K562 (cell line): ENCODE measurements around the gene HS2ST1. TPM values are rescaled to one million over a fixed set of nuclear protein-coding genes. Genes with fewer than 3 reads are reported as not detected.

Experiments
- ATAC-seq: fragments of 200-7000 bp; cut with Tn5 transposase; 3 replicates; pipeline ENCODE4 v1.9.1; 2020; ENCODE audit warnings: moderate library complexity
- BruUV-seq: library from RNA; stranded (reverse); fragments of 400-500 nt; replicated peaks from 2 replicates; lab custom pipeline; 2021; lab: Mats Ljungman, UMichigan
- CTCF ChIA-PET: fragments of 300-600 bp; formaldehyde crosslinking; extraction: SDS; loops from one replicate; lab custom pipeline; 2021; ENCODE audit warnings: low intra/inter-chr PET ratio; lab: Yijun Ruan, JAX
- POLR2A ChIA-PET: fragments of 300-600, 350-650 bp; sonication (Branson Sonifier 250); formaldehyde crosslinking; extraction: SDS; loops from one replicate; lab custom pipeline; 2021; ENCODE audit warnings: antibody characterized with exemption, inconsistent platforms; lab: Yijun Ruan, JAX
- DNase-seq, 4 experiments: peaks; one replicate each; pipeline versions ENCODE4 v3.0.0 to v3.0.0-alpha.2; 2011 to 2018; ENCODE audit warnings: low spot score in 3 of 4, mixed read lengths in 3 of 4; ENCODE audit errors: extremely low read depth in 1 of 4
- FAIRE-seq: peaks from 2 replicates; lab custom pipeline; 2011; peaks lifted over from hg19 to GRCh38; lab: Jason Lieb, UNC
- H2AFZ ChIP-seq: 2 replicates; pipeline ENCODE4 v1.6.0; 2011; ENCODE audit warnings: low read depth, low read length, control low read depth, inconsistent platforms
- H3K27ac ChIP-seq: fragments of 200-600 bp; 3 replicates; pipeline ENCODE4 v1.8.0; 2011; ENCODE audit warnings: low read depth, mild to moderate bottlenecking, control low read depth, inconsistent platforms, low read length, moderate library complexity, mixed read lengths; ENCODE audit errors: extremely low read depth
- H3K27me3 ChIP-seq, 2 experiments: fragments of 300-600 bp in 1 of 2; 2 replicates in 1 of 2; 3 replicates in 1 of 2; pipeline versions ENCODE4 v1.6.0 to v1.8.0; 2011; ENCODE audit warnings: inconsistent platforms in 2 of 2, low read length in 2 of 2, mild to moderate bottlenecking in 1 of 2, mixed read lengths in 1 of 2, moderate library complexity in 1 of 2; ENCODE audit not compliant: control insufficient read depth in 2 of 2, insufficient read depth in 2 of 2
- H3K36me3 ChIP-seq: fragments of 300-600 bp; 3 replicates; pipeline ENCODE4 v1.8.0; 2011; ENCODE audit warnings: mild to moderate bottlenecking, low read length, inconsistent platforms; ENCODE audit not compliant: control insufficient read depth, insufficient read depth
- H3K4me1 ChIP-seq, 2 experiments: fragments of 200-600 bp in 1 of 2; replicated peaks in 1 of 2; 2 replicates in 1 of 2; 3 replicates in 1 of 2; pipeline versions ENCODE4 v1.5.1 to v1.8.0; 2011; ENCODE audit warnings: inconsistent platforms in 2 of 2, low read length in 2 of 2, mild to moderate bottlenecking in 1 of 2, mixed read lengths in 1 of 2, moderate library complexity in 1 of 2; ENCODE audit not compliant: control insufficient read depth in 2 of 2, insufficient read depth in 2 of 2
- H3K4me2 ChIP-seq: 2 replicates; pipeline ENCODE4 v1.6.1; 2011; ENCODE audit warnings: low read length, control low read depth, inconsistent platforms, mixed read lengths; ENCODE audit not compliant: insufficient read depth
- H3K4me3 ChIP-seq: fragments of 200-600 bp; sonication (generic), shearing (Covaris generic); 2 replicates; pipeline ENCODE4 v1.5.1; 2016; ENCODE audit warnings: control low read depth, inconsistent platforms
- H3K79me2 ChIP-seq: fragments of 200-600 bp; 3 replicates; pipeline ENCODE4 v1.8.0; 2011; ENCODE audit warnings: low read length, inconsistent platforms; ENCODE audit not compliant: control insufficient read depth, insufficient read depth
- H3K9ac ChIP-seq, 2 experiments: 2 replicates each; pipeline versions ENCODE4 v1.6.0 to v1.6.1; 2011; ENCODE audit warnings: low read depth in 2 of 2, low read length in 2 of 2, control low read depth in 1 of 2, inconsistent platforms in 1 of 2, mild to moderate bottlenecking in 1 of 2, mixed read lengths in 1 of 2; ENCODE audit not compliant: insufficient read depth in 1 of 2
- H3K9me1 ChIP-seq: one replicate; pipeline ENCODE4 v1.6.0; 2011; ENCODE audit warnings: inconsistent platforms, mild to moderate bottlenecking, low read length, moderate library complexity; ENCODE audit not compliant: control insufficient read depth, insufficient read depth
- H3K9me3 ChIP-seq: replicated peaks from 2 replicates; pipeline ENCODE4 v1.5.1; 2011; ENCODE audit warnings: low read depth, low read length, inconsistent platforms; ENCODE audit not compliant: control insufficient read depth, insufficient read depth
- H4K20me1 ChIP-seq: replicated peaks from 2 replicates; pipeline ENCODE4 v1.6.1; 2011; ENCODE audit warnings: low read length, inconsistent platforms, mixed read lengths; ENCODE audit not compliant: control insufficient read depth, insufficient read depth
- C11orf30 ChIP-seq: fragments of 450-650 bp; IDR thresholded peaks from 2 replicates; pipeline ENCODE4 v1.6.1; 2016; ENCODE audit warnings: low read depth, mild to moderate bottlenecking
- CBX3 ChIP-seq, 2 experiments: IDR thresholded peaks; 1 replicate in 1 of 2; 2 replicates in 1 of 2; pipeline ENCODE4 v1.6.1; 2012; ENCODE audit warnings: inconsistent platforms in 2 of 2, low read length in 2 of 2, borderline replicate concordance in 1 of 2, control low read depth in 1 of 2
- CHAMP1 ChIP-seq: fragments of 450-650 bp; IDR thresholded peaks from 2 replicates; pipeline ENCODE4 v1.6.1; 2016; ENCODE audit warnings: mild to moderate bottlenecking
- FOXP1 ChIP-seq: sonication (generic); formaldehyde crosslinking; IDR thresholded peaks from 2 replicates; pipeline ENCODE4 v1.8.0; 2022; ENCODE audit warnings: mild to moderate bottlenecking, missing genetic modification reagents
- HES1 ChIP-seq: fragments of 450-650 bp; IDR thresholded peaks from 2 replicates; pipeline ENCODE4 v1.6.1; 2016; ENCODE audit warnings: low read depth, mild to moderate bottlenecking, moderate library complexity
- HINFP ChIP-seq: fragments of 450-650 bp; conservative IDR thresholded peaks from 2 replicates; pipeline ENCODE4 v1.6.1; 2016; ENCODE audit warnings: missing genetic modification characterization, low read depth, mild to moderate bottlenecking, control low read depth, missing compliant biosample characterization
- MTA2 ChIP-seq: fragments of 450-650 bp; IDR thresholded peaks from 2 replicates; pipeline ENCODE4 v1.6.1; 2016; ENCODE audit warnings: low read depth
- TRIM24 ChIP-seq, 2 experiments: fragments of 450-650 bp; IDR thresholded peaks; 2 replicates each; pipeline ENCODE4 v1.6.1; 2016
- TRIM28 ChIP-seq: fragments of 450-650 bp; IDR thresholded peaks from 2 replicates; pipeline ENCODE4 v1.6.1; 2017
- ZFP1 ChIP-seq: fragments of 450-650 bp; formaldehyde crosslinking; IDR thresholded peaks from 2 replicates; pipeline ENCODE4 v1.4.0; 2020; ENCODE audit warnings: mild to moderate bottlenecking, mixed read lengths
- ZNF316 ChIP-seq: fragments of 450-650 bp; IDR thresholded peaks from 2 replicates; pipeline ENCODE4 v1.6.1; 2016
- ZNF445 ChIP-seq: fragments of 250-450 bp; sonication (Bioruptor Pico); IDR thresholded peaks from 2 replicates; pipeline ENCODE4 v1.4.0; 2020; ENCODE audit warnings: low read depth, mild to moderate bottlenecking, moderate library complexity
- WGBS: fragments of 100-300 bp; shearing (Covaris generic); methylation state at CpG from one replicate; pipeline ENCODE4 v1.1.6; 2016; ENCODE audit warnings: low coverage, mixed read lengths; ENCODE audit not compliant: insufficient coverage; ENCODE audit errors: missing lambda C conversion rate; 5-methylcytosine and 5-hydroxymethylcytosine counted together
- in situ Hi-C: fragments of 300-500 bp; cut with MboI; formaldehyde crosslinking; loops from 4 replicates; pipeline ENCODE4 v1.15.0; 2018; ENCODE audit warnings: inconsistent platforms, mixed read lengths
- intact Hi-C: fragments of 100-400 bp; cut with micrococcal nuclease; formaldehyde crosslinking; loops from 2 replicates; pipeline ENCODE4 v1.14.2; 2022
- polyA plus RNA-seq, 8 experiments: library from polyadenylated mRNA; depleted of rRNA in 4 of 8; stranded (reverse) in 5 of 8; unstranded in 3 of 8; fragments of >200 nt; fragmentation: Nextera tagmentation in 2 of 8; fragmentation: Illumina TruSeq in 1 of 8; extraction: Ambion mirVana in 2 of 8; extraction: Trizol in 1 of 8; gene quantifications; 2 replicates each; pipeline versions ENCODE4 v1.2.1 to v1.2.3, GENCODE V29; 2011 to 2014; ENCODE audit warnings: inconsistent platforms in 1 of 8, missing spikeins in 1 of 8
- total RNA-seq, 7 experiments: library from RNA; depleted of rRNA in 6 of 7; stranded (reverse); fragments of >200 nt in 6 of 7; fragmentation: Illumina TruSeq in 2 of 7; extraction: Trizol in 2 of 7; gene quantifications; 2 replicates each; pipeline versions ENCODE4 v1.2.1 to v1.2.3, GENCODE V29; 2011 to 2021; ENCODE audit warnings: low replicate concordance in 1 of 7

HS2ST1 gene
- total and polyA plus RNA-seq, 9 of the 15 experiments (the other 6 are each of a cell fraction or from before 2014, with no cell fraction given): 7.7 to 43.3 (median 25.8) TPM

- CTCF ChIA-PET: no interaction called here
- peaks cover 18% of the 10 kb centered on the region; the same call in 2 of the 3 replicates for H3K36me3 ChIP-seq
- peaks cover 6 to 9% of the 10 kb centered on the region in 2 experiments; a peak in 3 of 5 replicates for H3K4me1 ChIP-seq
- peak overlapping the region in 1 of 2 experiments; percentile 83; a peak in 2 of 4 replicates for H3K9ac ChIP-seq
- POLR2A ChIA-PET: interaction anchor here (1.7 kb wide), 1 partner anchor 76 kb away, joined by 3 read pairs; no protein-coding TSS in a partner anchor
- H3K79me2 ChIP-seq: peaks cover 96% of the 10 kb centered on the region
- no peaks in the 10 kb centered on the region for H3K27me3 ChIP-seq
- FAIRE-seq (no peak), ATAC-seq (no peak), DNase-seq (no peak)
- in situ Hi-C loops: no loop called here
- TF ChIP-seq ZNF316 (peak; percentile 69), FOXP1 (no peak), C11orf30 (peak; percentile 55)
- BruUV-seq: no TSS peak
- peaks cover 8% of the 10 kb centered on the region; the same call in 1 of the 2 replicates for H4K20me1 ChIP-seq
- intact Hi-C loops: loop anchor here (5.0 kb wide), 1 partner anchor 36 kb away; no protein-coding TSS in a partner anchor
- H3K4me3 ChIP-seq: peak overlapping the region; percentile 92
- WGBS: 11% methylated on average over 1 of the region's 1 CpG
- H3K4me2 ChIP-seq: peak overlapping the region; percentile 61
- H2AFZ ChIP-seq: no peak overlapping the region
- no peak overlapping the region for H3K27ac ChIP-seq
- H3K9me3 ChIP-seq: peaks cover 8% of the 10 kb centered on the region; the same call in 1 of the 2 replicates
- no peaks in the 10 kb centered on the region for H3K9me1 ChIP-seq
Measured at GRCh38 chr1:86916752-86917151, 2.3 kb downstream of the HS2ST1 start.

GRCh38 chr1:86922445-86922844 lies 8.0 kb downstream of the HS2ST1 start:
- intact Hi-C loops: no loop called here
- Histone ChIP-seq H3K79me2 (peaks cover 96% of the 10 kb centered on the region), H2AFZ (no peak overlapping the region), H3K9me1 (no peaks in the 10 kb centered on the region), H3K36me3 (peaks cover 14% of the 10 kb centered on the region; the same call in 2 of the 3 replicates), H3K4me2 (no peak overlapping the region), H3K9me3 (peaks cover 31% of the 10 kb centered on the region), H3K4me1 (no peaks in the 10 kb centered on the region; a peak in 1 of 5 replicates), H3K4me3 (no peak overlapping the region), H4K20me1 (no peaks in the 10 kb centered on the region), H3K27me3 (no peaks in the 10 kb centered on the region), H3K9ac (no peak overlapping the region), H3K27ac (no peak overlapping the region)
- WGBS: 100% methylated on average over 1 of the region's 1 CpG
- ChIA-PET CTCF (no interaction called here), POLR2A (no interaction called here)
- no TSS peak for BruUV-seq
- FAIRE-seq: no peak
- no peak for ATAC-seq
- DNase-seq: no peak
- in situ Hi-C loops: no loop called here
- TF ChIP-seq MTA2 (no peak), CHAMP1 (0 out of 2 replicates have a peak, but pooled peaks have one; percentile 47), ZNF445 (CRISPR knock-in tag) (no peak), TRIM28 (peak; percentile 52; the same call in 1 of the 2 replicates), CBX3 (IDR thresholded peaks at IDR 0.05; ENCODE audit: borderline replicate concordance in 1 of 2, low read length in 2 of 2) (peak in 1 of 2 experiments; percentile 75; a peak in 2 of 3 replicates), ZFP1 (CRISPR knock-in tag) (peak; percentile 95), HINFP (tag) (no peak), HES1 (no peak), TRIM24 (IDR thresholded peaks at IDR 0.05) (peak; percentile 42 to 44; a peak in 3 of 4 replicates)
